Kidney (tissue), 14 donors: ENCODE measurements around the gene PPEF2. TPM values are rescaled to one million over a fixed set of nuclear protein-coding genes. Genes with fewer than 3 reads are reported as not detected.

Experiments
- DNase-seq, 5 donors: peaks; one replicate each; pipeline ENCODE4 v3.0.0-alpha.2; 2013 to 2020
- FAIRE-seq: peaks from 2 replicates; lab custom pipeline; 2012; peaks lifted over from hg19 to GRCh38; lab: Jason Lieb, UNC
- H3K27ac ChIP-seq, 2 donors: one replicate each; pipeline ENCODE4 v1.7.0; 2013; ENCODE audit warnings: low read depth in 2 of 2, low read length in 2 of 2, inconsistent platforms in 1 of 2
- H3K27me3 ChIP-seq: one replicate; pipeline ENCODE4 v1.7.1; 2013; ENCODE audit warnings: low read length, inconsistent platforms; ENCODE audit not compliant: control insufficient read depth, insufficient read depth
- H3K36me3 ChIP-seq, 3 donors: one replicate each; pipeline versions ENCODE4 v1.7.0 to v1.7.1; 2013; ENCODE audit warnings: low read length in 3 of 3, control low read depth in 1 of 3, inconsistent platforms in 1 of 3; ENCODE audit not compliant: insufficient read depth in 3 of 3, control insufficient read depth in 2 of 3
- H3K4me1 ChIP-seq, 3 donors: one replicate each; pipeline versions ENCODE4 v1.7.0 to v1.7.1; 2013; ENCODE audit warnings: low read length in 3 of 3, inconsistent platforms in 1 of 3, low read depth in 1 of 3; ENCODE audit not compliant: control insufficient read depth in 2 of 3, insufficient read depth in 2 of 3
- H3K4me3 ChIP-seq, 3 donors: one replicate each; pipeline versions ENCODE4 v1.7.0 to v1.8.1; 2013; ENCODE audit warnings: low read length in 3 of 3, control low read depth in 1 of 3, inconsistent platforms in 1 of 3
- H3K9ac ChIP-seq, 3 donors: one replicate each; pipeline versions ENCODE4 v1.7.0 to v1.7.1; 2013; ENCODE audit warnings: low read length in 3 of 3, control low read depth in 1 of 3, inconsistent platforms in 1 of 3
- H3K9me3 ChIP-seq, 3 donors: one replicate each; pipeline versions ENCODE4 v1.7.0 to v1.7.1; 2013; ENCODE audit warnings: low read length in 3 of 3, control low read depth in 1 of 3, inconsistent platforms in 1 of 3; ENCODE audit not compliant: control insufficient read depth in 2 of 3, insufficient read depth in 1 of 3
- CTCF ChIP-seq: IDR thresholded peaks from 3 replicates; pipeline ENCODE4 v1.5.1; 2012; ENCODE audit warnings: mild to moderate bottlenecking, moderate library complexity, borderline replicate concordance; ENCODE audit not compliant: insufficient read depth; ENCODE audit errors: extremely low read depth
- intact Hi-C: fragments of 100-400 bp; cut with DNase I; formaldehyde crosslinking; loops from one replicate; pipeline ENCODE4 v1.11.1; 2022
- polyA plus RNA-seq: library from polyadenylated mRNA; stranded (reverse); fragments of 350-450 nt; fragmentation: Illumina TruSeq; extraction: RNeasy Lipid Tissue Mini Kit (QIAGEN cat#74804); gene quantifications from one replicate; pipeline ENCODE4 v1.2.3, GENCODE V29; 2014; ENCODE audit warnings: low read depth, low replicate concordance; ENCODE audit not compliant: insufficient read depth
- total RNA-seq: library from RNA; stranded (reverse); fragmentation: NEBNext Ultra II Directional; extraction: Animal tissue kit (Norgen Biotek cat#: 25700); gene quantifications from one replicate; pipeline ENCODE4 v1.2.1, GENCODE V29; 2021
- donor health status: control.
- donor health status: control.
- donor health status: control.
- donor health status: control.
- donor health status: control.
- donor health status: DM: yes; HTN: yes; CAD: no.
- donor health status: Normal renal cell carcinoma (clear cell type).

Gene PPEF2
- total and polyA plus RNA-seq, 2 donors from 2014 or later = not detected

- FAIRE-seq = no peak
- Histone ChIP-seq H3K4me1 (no peaks in the 10 kb centered on the region), H3K9ac (no peak overlapping the region), H3K27ac (no peak overlapping the region), H3K9me3 (no peaks in the 10 kb centered on the region), H3K36me3 (no peaks in the 10 kb centered on the region), H3K27me3 (no peaks in the 10 kb centered on the region), H3K4me3 (no peak overlapping the region)
- intact Hi-C loops = no loop called here
- peak; percentile 42 for TF ChIP-seq CTCF
- DNase-seq = peak in 2 of 5 donors; percentile 29 to 42
Observed at GRCh38 chr4:75895744-75896314, 6.4 kb downstream of the PPEF2 start.

DNA sequence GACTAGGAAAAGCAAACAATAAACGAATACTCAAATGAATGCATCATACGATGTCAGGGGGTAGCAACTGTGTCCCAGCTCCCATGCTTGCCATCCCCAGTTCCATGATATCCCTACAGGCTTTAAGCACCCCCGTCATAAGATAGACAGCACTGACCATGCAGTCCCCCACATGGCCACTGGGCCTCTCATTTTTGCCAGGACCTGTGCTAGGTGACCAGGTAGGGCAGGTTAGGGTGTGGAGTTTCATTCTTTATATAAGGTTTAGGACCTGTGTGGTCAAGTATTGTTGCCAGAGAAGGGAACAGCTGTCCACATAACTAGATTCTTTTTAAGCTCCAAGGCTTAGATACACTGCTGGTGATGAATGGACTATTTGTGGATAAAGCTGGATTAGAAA lies 9.7 kb downstream of the PPEF2 start:
- no peak for DNase-seq
- no peak for TF ChIP-seq CTCF
- Histone ChIP-seq H3K9me3 (no peaks in the 10 kb centered on the region), H3K4me3 (no peak overlapping the region), H3K4me1 (no peaks in the 10 kb centered on the region), H3K9ac (no peak overlapping the region), H3K27me3 (no peaks in the 10 kb centered on the region), H3K27ac (no peak overlapping the region), H3K36me3 (no peaks in the 10 kb centered on the region)
- FAIRE-seq = no peak
- intact Hi-C loops = no loop called here

- H3K36me3 ChIP-seq = no peaks in the 10 kb centered on the region
- no peaks in the 10 kb centered on the region for H3K27me3 ChIP-seq
- no peaks in the 10 kb centered on the region for H3K9me3 ChIP-seq
- H3K4me1 ChIP-seq = no peaks in the 10 kb centered on the region
- no peak overlapping the region for H3K9ac ChIP-seq
- intact Hi-C loops = no loop called here
- FAIRE-seq = no peak
- no peak for TF ChIP-seq CTCF
- H3K27ac ChIP-seq = no peak overlapping the region
- DNase-seq = no peak
- no peak overlapping the region for H3K4me3 ChIP-seq
Observed at GRCh38 chr4:75891611-75892010, 10.6 kb downstream of the PPEF2 start.
